Measurements from ENCODE around the gene MSMB. TPM values are rescaled to one million over a fixed set of nuclear protein-coding genes. Genes with fewer than 3 reads are reported as not detected.
A peak's percentile ranks its signal among the peaks of the same experiment; 100 is the strongest.
"Not testable (repeated sequence)": the region's sequence is repeated elsewhere in the genome, so short reads cannot be mapped to it uniquely, and the experiment has no call there.

The MSMB gene
- total and polyA plus RNA-seq, 2 of the 8 experiments (the other 6 are each of a cell fraction or from before 2014, with no cell fraction given): not detected

- peaks cover 0 to 11% of the 10 kb centered on the region in 2 experiments; a peak in 2 of 4 replicates for H3K79me2 ChIP-seq (ENCODE audit: control insufficient read depth in 1 of 2, insufficient read depth in 2 of 2, low read length in 2 of 2)
- FAIRE-seq; H2BK5ac ChIP-seq (ENCODE audit: low read depth, low read length): not testable (repeated sequence)
Observed at GRCh38 chr10:45983538-45984186, 62.4 kb downstream of the MSMB start.

More at GRCh38 chr10:45983538-45984186, 62.4 kb downstream of the MSMB start:
- POLR2A ChIA-PET (ENCODE audit: partially characterized antibody); CTCF ChIA-PET (ENCODE audit: partially characterized antibody); H4K5ac ChIP-seq (ENCODE audit: insufficient read length, low read depth, low read length); H4K20me1 ChIP-seq (replicated peaks in 1 of 2; ENCODE audit: control insufficient read depth in 1 of 2, insufficient read depth in 2 of 2, low read length in 2 of 2); H3K4me1 ChIP-seq (replicated peaks in 1 of 4; ENCODE audit: control insufficient read depth in 3 of 4, insufficient read depth in 4 of 4, low read length in 3 of 4); H3K23ac ChIP-seq (ENCODE audit: insufficient read length); H3K23me2 ChIP-seq (ENCODE audit: low read depth, low read length); H3K27me3 ChIP-seq (replicated peaks in 1 of 4; ENCODE audit: control insufficient read depth in 3 of 4, extremely low read depth in 1 of 4, insufficient read depth in 3 of 4, low read length in 3 of 4); H3K14ac ChIP-seq (ENCODE audit: insufficient read length); H2BK20ac ChIP-seq (ENCODE audit: low read length); H3K4me2 ChIP-seq (ENCODE audit: insufficient read depth in 1 of 2, low read depth in 2 of 2, low read length in 2 of 2); H2BK12ac ChIP-seq (ENCODE audit: low read depth, low read length); H3K4ac ChIP-seq (replicated peaks; ENCODE audit: insufficient read length, low read depth, low read length); H3K18ac ChIP-seq (ENCODE audit: extremely low read depth, low read length); H3K9me3 ChIP-seq (ENCODE audit: insufficient read depth in 2 of 2, low read depth in 1 of 2, low read length in 1 of 2); H2AK5ac ChIP-seq (ENCODE audit: low read depth, low read length); H3K27ac ChIP-seq (ENCODE audit: low read depth, low read length); H4K8ac ChIP-seq (ENCODE audit: extremely low read depth, insufficient read depth, low read length); DNase-seq (ENCODE audit: low read depth in 1 of 2, low spot score in 2 of 2); H2BK15ac ChIP-seq (ENCODE audit: low read length); H4K91ac ChIP-seq (replicated peaks; ENCODE audit: insufficient read length, low read length); H2BK120ac ChIP-seq (replicated peaks; ENCODE audit: low read depth, low read length); H2AFZ ChIP-seq (ENCODE audit: low read length); H3K9ac ChIP-seq (replicated peaks in 1 of 4; ENCODE audit: extremely low read depth in 1 of 4, low read depth in 3 of 4, low read length in 3 of 4); H3K79me1 ChIP-seq (ENCODE audit: low read depth, low read length); H3K4me3 ChIP-seq (ENCODE audit: extremely low read depth in 1 of 4, insufficient read depth in 2 of 4, low read depth in 3 of 4, low read length in 4 of 4); H3K56ac ChIP-seq (replicated peaks; ENCODE audit: insufficient read length, low read depth, low read length): not testable (repeated sequence)
- WGBS, 2 experiments (ENCODE audit: extremely low coverage in 1 of 2, insufficient coverage in 1 of 2, insufficient read length in 1 of 2, insufficient replicate concordance in 2 of 2, low coverage in 1 of 2, low lambda C conversion rate in 2 of 2, missing lambda C conversion rate in 1 of 2): 87% methylated on average over 4 of the region's 6 CpGs; no CpG with 5 or more reads in 1 of the 2 experiments
- H3K36me3 ChIP-seq (ENCODE audit: control insufficient read depth in 2 of 4, insufficient read depth in 4 of 4, low read length in 3 of 4): peaks cover 0 to 20% (median 8%) of the 10 kb centered on the region in 4 experiments; a peak in 5 of 8 replicates
- TF ChIP-seq RAD21 (IDR thresholded peaks at IDR 0.05 in 1 of 2, conservative IDR thresholded peaks at IDR 0.05 in 1 of 2; ENCODE audit: low read depth in 2 of 2, low read length in 2 of 2) (peak; percentile 17 to 28; a peak in 3 of 4 replicates), CTCF (IDR thresholded peaks at IDR 0.05; ENCODE audit: control extremely low read depth in 1 of 3, insufficient read depth in 1 of 3, low read depth in 1 of 3, low read length in 3 of 3) (peak in 1 of 3 experiments; percentile 10; a peak in 2 of 4 replicates)

All from H1 (cell line).